OCI-LY7 (cell line): ENCODE measurements around the gene PSME3. TPM values are rescaled to one million over a fixed set of nuclear protein-coding genes. Genes with fewer than 3 reads are reported as not detected.
"Not testable (repeated sequence)": the region's sequence is repeated elsewhere in the genome, so short reads cannot be mapped to it uniquely, and the experiment has no call there.

Source experiments
- BruUV-seq: library from RNA; stranded (reverse); fragments of 400-500 nt; replicated peaks from 2 replicates; lab custom pipeline; 2021; lab: Mats Ljungman, UMichigan
- CTCF ChIA-PET: fragments of 300-600 bp; sonication (Branson Sonifier 250); formaldehyde crosslinking; loops from one replicate; lab custom pipeline; 2022; ENCODE audit warnings: antibody characterized with exemption; ENCODE audit not compliant: unreplicated experiment; lab: Charles Lee
- POLR2A ChIA-PET: fragments of 300-600 bp; sonication (Branson Sonifier 250); formaldehyde crosslinking; loops from one replicate; lab custom pipeline; 2022; ENCODE audit warnings: antibody characterized with exemption; lab: Charles Lee
- DNase-seq: peaks from one replicate; pipeline ENCODE4 v3.0.0-alpha.2; 2015; ENCODE audit warnings: low spot score
- H2AFZ ChIP-seq: fragments of 200-600 bp; sonication (generic), shearing (Covaris generic); 2 replicates; pipeline ENCODE4 v1.6.1; 2014; ENCODE audit warnings: mild to moderate bottlenecking, antibody characterized with exemption, low read length, moderate library complexity
- H3K27ac ChIP-seq: fragments of 200-600 bp; sonication (generic); 2 replicates; pipeline ENCODE4 v1.5.1; 2014; ENCODE audit warnings: mixed run types, low read depth, mild to moderate bottlenecking, moderate library complexity, low read length, inconsistent platforms; ENCODE audit not compliant: poor library complexity, severe bottlenecking
- H3K36me3 ChIP-seq: fragments of 200-600 bp; sonication (generic); 2 replicates; pipeline ENCODE4 v1.6.1; 2014; ENCODE audit warnings: mild to moderate bottlenecking, antibody characterized with exemption, low read length, moderate library complexity, mixed read lengths; ENCODE audit not compliant: insufficient read depth
- H3K4me1 ChIP-seq: fragments of 200-600 bp; sonication (generic); 2 replicates; pipeline ENCODE4 v1.5.1; 2014; ENCODE audit warnings: mild to moderate bottlenecking, low read length; ENCODE audit not compliant: insufficient read depth, poor library complexity, severe bottlenecking
- H3K4me2 ChIP-seq: fragments of 200-600 bp; sonication (generic); 2 replicates; pipeline ENCODE4 v1.6.1; 2014; ENCODE audit warnings: mild to moderate bottlenecking, low read length
- H3K4me3 ChIP-seq: fragments of 200-600 bp; sonication (generic); 2 replicates; pipeline ENCODE4 v1.5.1; 2014; ENCODE audit warnings: mild to moderate bottlenecking, low read depth, low read length; ENCODE audit not compliant: poor library complexity, severe bottlenecking
- H3K79me2 ChIP-seq: fragments of 200-600 bp; sonication (generic); 2 replicates; pipeline ENCODE4 v1.6.1; 2016; ENCODE audit warnings: low read depth, mild to moderate bottlenecking, low read length, moderate library complexity, mixed read lengths; ENCODE audit not compliant: insufficient read depth
- H3K9me2 ChIP-seq: fragments of 200-600 bp; sonication (generic); 2 replicates; pipeline ENCODE4 v1.6.1; 2016; ENCODE audit warnings: mild to moderate bottlenecking, low read length, mixed read lengths; ENCODE audit not compliant: insufficient read depth
- H3K9me3 ChIP-seq: fragments of 200-600 bp; sonication (generic); 2 replicates; pipeline ENCODE4 v1.6.1; 2014; ENCODE audit warnings: mild to moderate bottlenecking, mixed run types, low read length, mixed read lengths
- H4K20me1 ChIP-seq: fragments of 200-600 bp; sonication (generic); 2 replicates; pipeline ENCODE4 v1.6.1; 2014; ENCODE audit warnings: mild to moderate bottlenecking, antibody characterized with exemption, low read length, moderate library complexity, mixed read lengths; ENCODE audit not compliant: insufficient read depth
- CTCF ChIP-seq: fragments of 200-600 bp; sonication (generic); conservative IDR thresholded peaks from 2 replicates; pipeline ENCODE4 v1.5.1; 2014; ENCODE audit warnings: mild to moderate bottlenecking, antibody characterized with exemption, low read length, moderate library complexity, mixed read lengths
- EZH2phosphoT487 ChIP-seq: fragments of 200-600 bp; sonication (generic); IDR thresholded peaks from 2 replicates; pipeline ENCODE4 v1.6.1; 2018; ENCODE audit warnings: low read depth, borderline replicate concordance, mild to moderate bottlenecking, mixed run types, antibody characterized with exemption, low read length, moderate library complexity, mixed read lengths
- intact Hi-C: fragments of 100-400 bp; cut with micrococcal nuclease; formaldehyde crosslinking; loops from one replicate; pipeline ENCODE4 v1.10.0; 2022; ENCODE audit not compliant: unreplicated experiment
- total RNA-seq, 2 experiments: library from RNA; depleted of rRNA in 1 of 2; stranded (reverse); fragments of >200 nt in 1 of 2; shearing (Covaris generic) in 1 of 2; gene quantifications; 2 replicates each; pipeline ENCODE4 v1.2.3, GENCODE V29; 2014 to 2022

PSME3 gene
- total RNA-seq, 2 experiments from 2014 or later = 81.9 to 167 TPM

GRCh38 chr17:42878924-42879595 is 45.9 kb downstream of the PSME3 start:
- ChIA-PET POLR2A (no interaction called here), CTCF (no interaction called here)
- no TSS peak for BruUV-seq
- intact Hi-C loops = no loop called here
- no peaks in the 10 kb centered on the region for H3K9me2 ChIP-seq
- no peaks in the 10 kb centered on the region for H3K4me1 ChIP-seq
- H2AFZ ChIP-seq = no peak overlapping the region
- H3K36me3 ChIP-seq = no peaks in the 10 kb centered on the region
- no peak overlapping the region for H3K27ac ChIP-seq
- DNase-seq = no peak
- no peaks in the 10 kb centered on the region for H4K20me1 ChIP-seq
- no peak for TF ChIP-seq EZH2phosphoT487
- TF ChIP-seq CTCF = no peak
- H3K4me2 ChIP-seq = no peak overlapping the region
- no peaks in the 10 kb centered on the region for H3K79me2 ChIP-seq
- no peaks in the 10 kb centered on the region for H3K9me3 ChIP-seq
- no peak overlapping the region for H3K4me3 ChIP-seq

GRCh38 chr17:42879596-42879985 is 46.4 kb downstream of the PSME3 start:
- no peaks in the 10 kb centered on the region for H4K20me1 ChIP-seq
- no peaks in the 10 kb centered on the region for H3K36me3 ChIP-seq
- no peaks in the 10 kb centered on the region for H3K79me2 ChIP-seq
- TF ChIP-seq EZH2phosphoT487 = no peak
- TF ChIP-seq CTCF = no peak
- no peak for DNase-seq
- BruUV-seq = no TSS peak
- ChIA-PET CTCF (no interaction called here), POLR2A (no interaction called here)
- H3K4me2 ChIP-seq = no peak overlapping the region
- H3K9me3 ChIP-seq = no peaks in the 10 kb centered on the region
- no peak overlapping the region for H3K4me3 ChIP-seq
- no peak overlapping the region for H3K27ac ChIP-seq
- H3K9me2 ChIP-seq = no peaks in the 10 kb centered on the region
- no peak overlapping the region for H2AFZ ChIP-seq
- no peaks in the 10 kb centered on the region for H3K4me1 ChIP-seq
- intact Hi-C loops = no loop called here

GRCh38 chr17:42880776-42881310 is 47.6 kb downstream of the PSME3 start:
- H3K4me2 ChIP-seq = no peak overlapping the region
- no peak overlapping the region for H3K4me3 ChIP-seq
- no peaks in the 10 kb centered on the region for H3K36me3 ChIP-seq
- no TSS peak for BruUV-seq
- no peaks in the 10 kb centered on the region for H3K4me1 ChIP-seq
- intact Hi-C loops = no loop called here
- no peaks in the 10 kb centered on the region for H3K9me3 ChIP-seq
- H3K9me2 ChIP-seq = no peaks in the 10 kb centered on the region
- H4K20me1 ChIP-seq = no peaks in the 10 kb centered on the region
- CTCF ChIA-PET = no interaction called here
- DNase-seq = no peak
- POLR2A ChIA-PET = interaction anchor here (0.6 to 1.2 kb wide), 2 partner anchors 9 to 39 kb away, joined by 3 to 5 read pairs; no protein-coding TSS in a partner anchor
- H3K79me2 ChIP-seq = no peaks in the 10 kb centered on the region
- no peak overlapping the region for H3K27ac ChIP-seq
- H2AFZ ChIP-seq = no peak overlapping the region
- TF ChIP-seq EZH2phosphoT487 = no peak
- TF ChIP-seq CTCF = no peak

DNA sequence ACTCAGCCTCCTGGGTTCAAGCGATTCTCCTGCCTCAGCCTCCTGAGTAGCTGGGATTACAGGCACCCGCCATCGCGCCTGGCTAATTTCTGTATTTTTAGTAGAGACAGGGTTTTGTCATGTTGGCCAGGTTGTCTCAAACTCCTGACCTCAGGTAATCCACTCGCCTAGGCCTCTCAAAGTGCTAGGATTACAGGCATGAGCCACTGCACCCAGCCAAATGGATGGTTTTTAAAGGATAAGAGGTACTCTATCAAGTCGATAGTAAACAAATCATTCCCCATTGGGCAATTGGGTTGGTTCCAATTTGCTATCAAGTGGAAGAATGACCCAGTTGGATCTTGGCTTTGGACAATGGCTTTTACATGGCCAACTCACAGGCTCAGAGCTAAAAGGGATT is 48.5 kb downstream of the PSME3 start:
- H3K27ac ChIP-seq, H3K4me2 ChIP-seq, H4K20me1 ChIP-seq, H2AFZ ChIP-seq, BruUV-seq, CTCF ChIA-PET, H3K79me2 ChIP-seq, intact Hi-C loops, H3K36me3 ChIP-seq, H3K9me2 ChIP-seq, H3K9me3 ChIP-seq, H3K4me3 ChIP-seq, DNase-seq, H3K4me1 ChIP-seq: not testable (repeated sequence)
- POLR2A ChIA-PET = interaction anchor here (0.6 to 1.3 kb wide), 2 partner anchors 15 to 155 kb away, joined by 3 to 4 read pairs; no protein-coding TSS in a partner anchor
